Measurements from ENCODE around the gene HSD17B13. TPM values are rescaled to one million over a fixed set of nuclear protein-coding genes. Genes with fewer than 3 reads are reported as not detected.

HSD17B13 gene
- total and polyA plus RNA-seq, 2 of the 13 experiments (the other 11 are each of a cell fraction or from before 2014, with no cell fraction given), result 0.04 to 0.15 TPM

- no peaks in the 10 kb centered on the region for H3K9me3 ChIP-seq (ENCODE audit: low read length)
- no TSS peak for BruUV-seq (replicated peaks)
- no peak for TF ChIP-seq ZNF567 (CRISPR knock-in tag; IDR thresholded peaks at IDR 0.05; ENCODE audit: borderline replicate concordance)
- TF ChIP-seq ZKSCAN8 (CRISPR knock-in tag; IDR thresholded peaks at IDR 0.05; ENCODE audit: borderline replicate concordance), result no peak
- H3K79me2 ChIP-seq (ENCODE audit: insufficient read depth, low read length), result peaks cover 2% of the 10 kb centered on the region
- H4K20me1 ChIP-seq (ENCODE audit: insufficient read depth, low read length), result peaks cover 2% of the 10 kb centered on the region; the same call in 1 of the 2 replicates
- POLR2A ChIA-PET, result no interaction called here
- H3K4me2 ChIP-seq (ENCODE audit: low read depth, low read length), result no peak overlapping the region
- H3K4me1 ChIP-seq (ENCODE audit: insufficient read depth, low read length), result no peaks in the 10 kb centered on the region
- H3K27me3 ChIP-seq (ENCODE audit: control insufficient read depth in 1 of 2, insufficient read depth in 2 of 2, low read length in 2 of 2), result no peaks in the 10 kb centered on the region
- ATAC-seq, result no peak
- H2AFZ ChIP-seq (ENCODE audit: low read length), result no peak overlapping the region
- intact Hi-C loops (cut with micrococcal nuclease; ENCODE audit: unreplicated experiment) (no loop called here), in situ Hi-C loops (cut with HindIII; ENCODE audit: extremely low pct_ligation_motif_present, low pct_unique_long_range_greater_than_20kb) (no loop called here)
- WGBS (ENCODE audit: low lambda C conversion rate), result 86% methylated on average over 1 of the region's 1 CpG
- CTCF ChIA-PET (ENCODE audit: low intra/inter-chr PET ratio, low total read pairs), result no interaction called here
- no peak for DNase-seq (ENCODE audit: low spot score)
- FAIRE-seq, result no peak
- no peak overlapping the region for H3K9ac ChIP-seq (ENCODE audit: insufficient read depth, low read depth, low read length)
- no peak overlapping the region for H3K4me3 ChIP-seq (replicated peaks in 1 of 3; ENCODE audit: insufficient read depth in 1 of 3, low read depth in 2 of 3, low read length in 3 of 3)
- peaks cover 19 to 69% of the 10 kb centered on the region in 2 experiments for H3K36me3 ChIP-seq (replicated peaks in 1 of 2; ENCODE audit: control insufficient read depth in 1 of 2, insufficient read depth in 2 of 2, low read length in 2 of 2)
- no peak overlapping the region for H3K27ac ChIP-seq (ENCODE audit: extremely low read length, insufficient read depth, low read length)
These were observed 42.7 kb upstream of the HSD17B13 start for GRCh38 chr4:87365348-87365747.

GRCh38 chr4:87363552-87363951 is 40.9 kb upstream of the HSD17B13 start:
- Histone ChIP-seq H3K36me3 (replicated peaks in 1 of 2; ENCODE audit: control insufficient read depth in 1 of 2, insufficient read depth in 2 of 2, low read length in 2 of 2) (peaks cover 21 to 75% of the 10 kb centered on the region in 2 experiments), H3K4me1 (ENCODE audit: insufficient read depth, low read length) (no peaks in the 10 kb centered on the region), H3K9ac (ENCODE audit: insufficient read depth, low read depth, low read length) (no peak overlapping the region), H3K27ac (ENCODE audit: extremely low read length, insufficient read depth, low read length) (no peak overlapping the region), H3K79me2 (ENCODE audit: insufficient read depth, low read length) (no peaks in the 10 kb centered on the region), H3K27me3 (ENCODE audit: control insufficient read depth in 1 of 2, insufficient read depth in 2 of 2, low read length in 2 of 2) (no peaks in the 10 kb centered on the region), H3K4me2 (ENCODE audit: low read depth, low read length) (no peak overlapping the region), H2AFZ (ENCODE audit: low read length) (no peak overlapping the region), H3K9me3 (ENCODE audit: low read length) (no peaks in the 10 kb centered on the region), H3K4me3 (replicated peaks in 1 of 3; ENCODE audit: insufficient read depth in 1 of 3, low read depth in 2 of 3, low read length in 3 of 3) (no peak overlapping the region), H4K20me1 (ENCODE audit: insufficient read depth, low read length) (peaks cover 2% of the 10 kb centered on the region; the same call in 1 of the 2 replicates)
- no peak for DNase-seq (ENCODE audit: low spot score)
- ChIA-PET POLR2A (no interaction called here), CTCF (ENCODE audit: low intra/inter-chr PET ratio, low total read pairs) (no interaction called here)
- in situ Hi-C loops (cut with HindIII; ENCODE audit: extremely low pct_ligation_motif_present, low pct_unique_long_range_greater_than_20kb), result no loop called here
- intact Hi-C loops (cut with micrococcal nuclease; ENCODE audit: unreplicated experiment), result no loop called here
- no peak for FAIRE-seq
- no TSS peak for BruUV-seq (replicated peaks)
- 93% methylated on average over 2 of the region's 2 CpGs for WGBS (ENCODE audit: low lambda C conversion rate)
- no peak for TF ChIP-seq ATRX (CRISPR knock-in tag; IDR thresholded peaks at IDR 0.05; ENCODE audit: borderline replicate concordance)
- no peak for TF ChIP-seq ZNF775 (CRISPR knock-in tag; IDR thresholded peaks at IDR 0.05; ENCODE audit: borderline replicate concordance)
- no peak for TF ChIP-seq ZNF547 (CRISPR knock-in tag; IDR thresholded peaks at IDR 0.05)
- TF ChIP-seq POGK (CRISPR knock-in tag; conservative IDR thresholded peaks at IDR 0.05), result no peak
- TF ChIP-seq ZNF33B (CRISPR knock-in tag; IDR thresholded peaks at IDR 0.05), result no peak
- no peak for TF ChIP-seq ZNF160 (CRISPR knock-in tag; IDR thresholded peaks at IDR 0.05)
- no peak for TF ChIP-seq CREB3 (CRISPR knock-in tag; IDR thresholded peaks at IDR 0.05)
- no peak for ATAC-seq
